ENCODE data around the gene FNTB.
A peak's percentile ranks its signal among the peaks of the same experiment; 100 is the strongest.

The FNTB gene

GRCh38 chr14:64953661-64954060 lies 33.0 kb upstream of the FNTB start:
- no peak for DNase-seq

- DNase-seq = no peak
Observed at GRCh38 chr14:64954491-64955240, 32.0 kb upstream of the FNTB start.

- DNase-seq = no peak
Observed at GRCh38 chr14:64955297-64955696, 31.4 kb upstream of the FNTB start.

GRCh38 chr14:64956697-64957406 lies 29.8 kb upstream of the FNTB start:
- no peak for DNase-seq

- no peak for DNase-seq
Observed at GRCh38 chr14:64958201-64958600, 28.5 kb upstream of the FNTB start.

GRCh38 chr14:64958743-64959142 lies 28.0 kb upstream of the FNTB start:
- no peak for DNase-seq

GRCh38 chr14:64960762-64961276 lies 25.9 kb upstream of the FNTB start:
- DNase-seq = no peak

GRCh38 chr14:64963611-64964010 lies 23.1 kb upstream of the FNTB start:
- DNase-seq = no peak

GRCh38 chr14:64965356-64966000 lies 21.2 kb upstream of the FNTB start:
- no peak for DNase-seq

- DNase-seq = no peak
Observed at GRCh38 chr14:64966976-64967375, 19.7 kb upstream of the FNTB start.

GRCh38 chr14:64968167-64968566 lies 18.5 kb upstream of the FNTB start:
- DNase-seq = no peak

GRCh38 chr14:64968651-64969050 lies 18.0 kb upstream of the FNTB start:
- DNase-seq = no peak

GRCh38 chr14:64970041-64970440 lies 16.7 kb upstream of the FNTB start:
- DNase-seq = no peak

- no peak for DNase-seq
Observed at GRCh38 chr14:64970776-64971477, 15.8 kb upstream of the FNTB start.

GRCh38 chr14:64971491-64971942 lies 15.2 kb upstream of the FNTB start:
- no peak for DNase-seq

- DNase-seq = peak in 1 of 2 experiments; percentile 18
Observed at GRCh38 chr14:64971943-64972791, 14.5 kb upstream of the FNTB start, which contains the start of gene RAB15. Gene RAB15 (minus strand): TSS chr14:64972336. CDS start chr14:64972076, 260 bp downstream.

- no peak for DNase-seq
Observed at GRCh38 chr14:64973026-64973442, 13.7 kb upstream of the FNTB start.

GRCh38 chr14:64973826-64974225 lies 12.9 kb upstream of the FNTB start:
- DNase-seq = no peak

- DNase-seq = no peak
Observed at GRCh38 chr14:64974563-64974962, 12.1 kb upstream of the FNTB start.

GRCh38 chr14:64979336-64980074 lies 7.2 kb upstream of the FNTB start:
- DNase-seq = no peak

Data from NCI-H1930 (cell line).